C4-2B (cell line): ENCODE data around the gene SLC13A5.

ENCODE experiments used
- CTCF ChIP-seq: fragments of 450-650 bp; conservative IDR thresholded peaks from 2 replicates; pipeline ENCODE4 v1.5.1; 2017; ENCODE audit warnings: mild to moderate bottlenecking
- ZFX ChIP-seq: fragments of 450-650 bp; IDR thresholded peaks from 2 replicates; pipeline ENCODE4 v1.6.1; 2017

- TF ChIP-seq CTCF (no peak), ZFX (no peak)
Measured at GRCh38 chr17:6669479-6670212, 43.5 kb downstream of the SLC13A5 start.
